T-helper 1 cell (primary cell): ENCODE results near the gene PKHD1.
"Not testable (repeated sequence)": the region's sequence is repeated elsewhere in the genome, so short reads cannot be mapped to it uniquely, and the experiment has no call there.

ENCODE experiments used
- DNase-seq, 5 donors: peaks; one replicate each; pipeline ENCODE4 v3.0.0-alpha.2; 2012 to 2020

Gene PKHD1

GRCh38 chr6:51918347-51918746 is 169.1 kb downstream of the PKHD1 start:
- not testable (repeated sequence) for DNase-seq

- DNase-seq = no peak
Observed at GRCh38 chr6:51915098-51915497, 172.3 kb downstream of the PKHD1 start.

DNA sequence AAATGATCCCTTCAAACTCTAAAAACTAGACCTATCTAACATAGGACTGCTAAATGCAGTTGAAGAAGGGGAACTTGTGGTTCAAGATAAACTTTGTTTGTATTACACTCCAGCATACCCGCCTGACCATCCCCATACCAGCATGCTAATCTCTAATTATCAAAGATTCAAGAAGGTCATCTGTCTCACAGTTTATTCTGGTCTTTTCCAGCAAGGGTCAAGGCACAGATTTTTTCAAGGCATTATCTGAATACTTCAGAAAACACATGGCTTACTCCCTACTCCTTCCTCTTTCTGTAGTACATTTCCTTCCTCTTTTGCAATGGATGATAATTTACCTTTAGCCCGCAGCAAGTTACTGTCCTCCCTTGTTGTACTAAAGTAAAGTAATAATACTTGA is 174.1 kb downstream of the PKHD1 start:
- DNase-seq = no peak

DNA sequence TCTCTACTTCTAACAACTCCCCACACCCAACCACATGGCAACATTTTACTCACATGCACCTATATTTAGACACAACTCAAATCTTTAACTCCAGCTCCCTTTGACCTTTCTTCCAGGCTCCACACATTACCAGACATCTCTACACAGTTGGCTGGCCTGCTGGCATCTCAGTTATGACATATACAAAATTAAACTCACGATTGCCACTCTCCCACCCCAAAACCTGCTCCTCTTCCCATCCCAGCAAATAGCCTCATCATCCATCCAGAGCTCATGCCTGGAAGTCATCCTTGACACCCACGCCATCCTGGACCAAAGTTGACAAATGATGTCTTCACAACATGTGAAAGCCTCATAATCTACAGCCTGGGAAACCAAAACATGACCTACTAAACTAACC is 176.6 kb downstream of the PKHD1 start:
- DNase-seq = no peak

- DNase-seq = no peak
Observed at GRCh38 chr6:51908243-51908642, 179.2 kb downstream of the PKHD1 start.

GRCh38 chr6:51901766-51902764 is 185.3 kb downstream of the PKHD1 start:
- DNase-seq = no peak

- DNase-seq = no peak
Observed at GRCh38 chr6:51893366-51893765, 194.0 kb downstream of the PKHD1 start.

GRCh38 chr6:51892750-51893149 is 194.7 kb downstream of the PKHD1 start:
- DNase-seq = no peak

DNA sequence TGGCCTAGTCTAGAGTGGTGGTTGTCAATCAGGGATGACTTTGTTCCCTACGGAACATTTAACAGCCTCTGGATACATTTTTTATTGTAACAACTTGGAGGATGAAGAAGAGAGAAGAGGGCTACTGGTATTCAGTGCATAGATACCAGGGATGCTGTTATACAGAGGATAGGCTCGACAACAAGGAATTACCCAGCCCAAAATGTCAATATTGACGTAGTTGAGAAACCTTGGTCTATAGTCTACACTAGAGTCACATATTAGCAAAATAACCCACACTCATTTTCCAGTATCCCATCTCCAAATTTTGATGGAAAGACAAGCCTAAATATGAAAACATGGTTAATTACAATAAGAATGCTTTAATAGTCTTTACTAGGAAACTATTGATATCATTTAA is 195.1 kb downstream of the PKHD1 start:
- no peak for DNase-seq

DNA sequence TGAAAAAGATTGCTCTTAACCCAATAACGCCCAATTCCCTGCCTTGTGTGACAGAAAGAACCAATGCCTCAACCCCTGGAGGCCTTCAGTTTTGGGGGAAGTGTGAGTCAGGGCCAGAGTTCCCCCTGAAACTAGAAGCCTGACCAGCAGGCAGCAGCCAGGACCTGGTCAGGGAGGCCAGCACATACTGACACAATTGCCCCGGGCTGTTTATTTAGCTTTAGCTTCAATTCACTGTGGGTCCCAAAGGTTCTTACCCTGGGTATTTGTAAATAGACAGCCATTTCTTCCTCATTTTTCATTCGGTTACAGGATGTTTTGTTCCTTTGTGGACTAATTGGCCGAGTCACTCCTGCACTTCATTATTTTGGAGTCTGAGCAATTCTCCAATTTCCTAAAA is 195.6 kb downstream of the PKHD1 start:
- no peak for DNase-seq

DNA sequence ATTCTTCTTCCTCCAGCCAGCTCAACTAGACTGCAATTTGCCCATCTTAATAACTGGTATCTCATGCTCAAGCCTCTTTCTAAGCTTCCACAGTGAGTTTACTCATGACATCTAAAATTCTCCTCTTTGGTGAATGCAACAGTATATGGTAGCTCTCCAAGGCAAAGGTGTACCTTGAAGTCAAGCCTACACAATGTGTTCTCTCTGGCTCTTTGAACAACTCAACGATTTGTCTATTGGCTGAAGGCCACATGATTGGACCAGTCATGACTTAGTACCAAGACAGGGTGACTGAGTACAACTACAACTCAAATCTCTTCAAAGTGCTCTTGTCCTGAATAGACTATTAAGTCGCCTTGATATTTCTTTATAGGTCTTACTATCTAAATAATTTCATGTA is 199.6 kb downstream of the PKHD1 start:
- no peak for DNase-seq

- no peak for DNase-seq
Observed at GRCh38 chr6:51885957-51886356, 201.5 kb downstream of the PKHD1 start.

- no peak for DNase-seq
Observed at GRCh38 chr6:51868591-51869355, 218.6 kb downstream of the PKHD1 start.

GRCh38 chr6:51866867-51867266 is 220.5 kb downstream of the PKHD1 start:
- DNase-seq = no peak

DNA sequence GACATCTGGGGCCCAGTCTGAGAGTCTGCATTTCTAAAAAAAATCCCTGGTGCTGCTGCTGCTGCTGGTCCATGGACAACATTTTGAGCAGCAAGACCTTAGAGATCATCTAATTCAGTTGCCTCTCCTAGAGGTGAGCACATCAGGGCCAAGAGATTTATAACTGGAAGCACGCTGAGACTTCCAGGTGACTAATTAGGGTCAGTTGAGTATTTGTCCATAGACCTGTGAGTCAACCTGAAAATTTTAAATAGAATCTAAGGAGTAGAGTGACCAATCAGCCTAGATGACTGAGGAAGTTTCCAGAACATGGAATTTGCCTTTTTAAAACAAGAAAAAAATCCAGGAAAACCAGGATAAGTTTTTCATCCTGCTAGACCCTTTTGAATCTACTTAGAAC is 221.4 kb downstream of the PKHD1 start:
- DNase-seq = no peak

GRCh38 chr6:51865176-51865575 is 222.2 kb downstream of the PKHD1 start:
- no peak for DNase-seq

GRCh38 chr6:51857134-51857533 is 230.3 kb downstream of the PKHD1 start:
- DNase-seq = no peak

- no peak for DNase-seq
Observed at GRCh38 chr6:51856508-51856907, 230.9 kb downstream of the PKHD1 start.

- peak in 1 of 5 donors; percentile 38 for DNase-seq
Observed at GRCh38 chr6:51855310-51856082, 231.9 kb downstream of the PKHD1 start.

DNA sequence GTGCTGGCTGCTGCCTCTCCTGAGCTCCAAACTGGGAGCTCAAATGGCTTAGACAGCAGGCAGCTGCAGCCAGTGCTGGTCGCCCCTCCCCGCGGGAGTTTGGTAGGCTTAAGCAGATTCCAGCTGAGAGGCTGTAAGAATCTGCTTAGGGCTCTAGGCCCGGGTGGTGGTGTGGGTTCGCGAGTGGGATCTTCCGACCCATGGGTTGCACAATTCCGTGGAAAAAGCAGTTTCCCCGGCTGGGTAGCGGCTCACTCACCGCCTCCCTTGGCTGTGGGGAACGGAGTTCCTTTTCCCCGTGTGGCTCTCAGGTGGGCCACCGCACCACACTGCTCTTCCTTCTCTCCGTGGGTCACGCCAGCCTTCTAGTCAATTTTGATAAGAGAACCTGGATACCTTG is 232.5 kb downstream of the PKHD1 start:
- DNase-seq = no peak

GRCh38 chr6:51854347-51854746 is 233.1 kb downstream of the PKHD1 start:
- no peak for DNase-seq

DNA sequence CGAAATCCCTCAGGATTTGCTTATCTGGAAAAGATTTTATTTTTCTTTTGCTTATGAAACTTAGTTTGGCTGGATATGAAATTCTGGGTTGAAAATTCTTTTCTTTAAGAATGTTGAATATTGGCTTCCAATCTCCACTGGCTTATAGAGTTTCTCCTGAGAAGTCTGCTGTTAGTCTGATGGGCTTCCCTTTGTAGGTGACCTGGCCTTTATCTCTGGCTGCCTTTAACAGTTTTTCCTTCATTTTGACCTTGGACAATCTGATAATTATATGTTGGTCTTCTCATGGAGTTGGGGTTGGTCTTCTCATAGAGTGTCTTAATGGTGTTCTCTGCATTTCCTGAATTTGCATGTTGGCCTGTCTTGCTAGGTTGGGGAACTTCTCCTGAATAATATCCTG is 234.3 kb downstream of the PKHD1 start:
- not testable (repeated sequence) for DNase-seq

DNA sequence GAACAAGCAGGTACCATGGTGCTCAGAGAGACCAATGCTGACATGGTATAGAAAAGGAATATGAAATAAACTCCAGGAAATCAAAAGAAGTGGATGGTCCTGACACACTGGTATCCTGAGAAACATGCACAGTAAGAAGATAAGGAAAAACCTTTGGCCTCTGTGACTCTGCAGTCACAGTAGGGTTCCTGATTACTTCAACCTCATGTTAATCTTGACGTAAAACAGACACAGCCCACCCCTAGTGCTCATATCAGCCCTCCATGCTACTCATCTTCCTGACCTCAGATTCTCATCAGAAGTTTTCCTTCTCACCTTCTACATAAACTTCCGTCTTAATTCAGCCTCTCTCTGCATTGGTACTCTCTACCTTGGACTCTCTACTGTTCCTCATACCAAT is 240.9 kb downstream of the PKHD1 start:
- no peak for DNase-seq
